Coronary artery (tissue), 2 donors: ENCODE measurements around the gene NEK9.
A peak's percentile ranks its signal among the peaks of the same experiment; 100 is the strongest.
"Not testable (repeated sequence)": the region's sequence is repeated elsewhere in the genome, so short reads cannot be mapped to it uniquely, and the experiment has no call there.

Experiments
- DNase-seq: peaks from one replicate; pipeline ENCODE4 v3.0.0-alpha.2; 2017; ENCODE audit warnings: low spot score
- H3K27ac ChIP-seq, 2 donors: fragments of 200-600 bp; sonication (generic); one replicate each; pipeline ENCODE4 v1.5.1; 2016 to 2019
- H3K4me3 ChIP-seq: fragments of 200-600 bp; sonication (generic); 2 replicates; pipeline ENCODE4 v1.5.1; 2016; ENCODE audit warnings: mild to moderate bottlenecking, moderate library complexity
- TF ChIP-seq, protein P1 (sequence below): fragments of 200-600 bp; sonication (generic); IDR thresholded peaks from one replicate; pipeline ENCODE4 v1.5.1; 2019; ENCODE audit warnings: antibody characterized with exemption

Gene NEK9

GRCh38 chr14:75156111-75156510, 29.3 kb upstream of the NEK9 start:
- TF ChIP-seq, protein P1, sequence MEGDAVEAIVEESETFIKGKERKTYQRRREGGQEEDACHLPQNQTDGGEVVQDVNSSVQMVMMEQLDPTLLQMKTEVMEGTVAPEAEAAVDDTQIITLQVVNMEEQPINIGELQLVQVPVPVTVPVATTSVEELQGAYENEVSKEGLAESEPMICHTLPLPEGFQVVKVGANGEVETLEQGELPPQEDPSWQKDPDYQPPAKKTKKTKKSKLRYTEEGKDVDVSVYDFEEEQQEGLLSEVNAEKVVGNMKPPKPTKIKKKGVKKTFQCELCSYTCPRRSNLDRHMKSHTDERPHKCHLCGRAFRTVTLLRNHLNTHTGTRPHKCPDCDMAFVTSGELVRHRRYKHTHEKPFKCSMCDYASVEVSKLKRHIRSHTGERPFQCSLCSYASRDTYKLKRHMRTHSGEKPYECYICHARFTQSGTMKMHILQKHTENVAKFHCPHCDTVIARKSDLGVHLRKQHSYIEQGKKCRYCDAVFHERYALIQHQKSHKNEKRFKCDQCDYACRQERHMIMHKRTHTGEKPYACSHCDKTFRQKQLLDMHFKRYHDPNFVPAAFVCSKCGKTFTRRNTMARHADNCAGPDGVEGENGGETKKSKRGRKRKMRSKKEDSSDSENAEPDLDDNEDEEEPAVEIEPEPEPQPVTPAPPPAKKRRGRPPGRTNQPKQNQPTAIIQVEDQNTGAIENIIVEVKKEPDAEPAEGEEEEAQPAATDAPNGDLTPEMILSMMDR, result no peak
- no peak for DNase-seq
- H3K27ac ChIP-seq, result no peak overlapping the region
- H3K4me3 ChIP-seq, result no peak overlapping the region

- Histone ChIP-seq H3K27ac (no peak overlapping the region), H3K4me3 (no peak overlapping the region)
- TF ChIP-seq, protein P1, result no peak
- no peak for DNase-seq
These were observed 28.3 kb upstream of the NEK9 start for GRCh38 chr14:75155169-75155568.

- TF ChIP-seq, protein P1, result no peak
- Histone ChIP-seq H3K4me3 (no peak overlapping the region), H3K27ac (no peak overlapping the region)
- no peak for DNase-seq
These were observed 26.4 kb upstream of the NEK9 start for GRCh38 chr14:75153295-75153694.

DNA sequence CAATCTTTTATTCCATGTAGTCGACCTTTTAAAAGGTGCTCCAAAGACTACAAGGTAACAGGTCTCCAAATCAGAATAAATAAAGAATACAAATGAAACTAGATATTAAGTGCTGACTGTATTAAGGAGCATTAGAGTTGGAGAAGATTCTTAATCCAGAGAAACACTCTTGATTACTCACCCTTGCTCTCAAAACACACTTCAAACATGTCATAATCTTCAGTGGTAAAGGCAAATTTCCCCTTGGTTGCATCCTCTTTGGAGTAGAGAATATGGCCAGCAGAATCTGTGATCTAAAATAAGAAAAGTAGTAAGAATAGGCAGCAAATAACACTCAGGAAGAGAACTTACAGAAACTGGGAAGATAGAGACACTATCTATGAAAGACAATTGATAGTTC, 25.0 kb upstream of the NEK9 start:
- TF ChIP-seq, protein P1, result no peak
- no peak for DNase-seq
- H3K27ac ChIP-seq, result peak overlapping the region in 1 of 2 donors; percentile 95
- no peak overlapping the region for H3K4me3 ChIP-seq

DNA sequence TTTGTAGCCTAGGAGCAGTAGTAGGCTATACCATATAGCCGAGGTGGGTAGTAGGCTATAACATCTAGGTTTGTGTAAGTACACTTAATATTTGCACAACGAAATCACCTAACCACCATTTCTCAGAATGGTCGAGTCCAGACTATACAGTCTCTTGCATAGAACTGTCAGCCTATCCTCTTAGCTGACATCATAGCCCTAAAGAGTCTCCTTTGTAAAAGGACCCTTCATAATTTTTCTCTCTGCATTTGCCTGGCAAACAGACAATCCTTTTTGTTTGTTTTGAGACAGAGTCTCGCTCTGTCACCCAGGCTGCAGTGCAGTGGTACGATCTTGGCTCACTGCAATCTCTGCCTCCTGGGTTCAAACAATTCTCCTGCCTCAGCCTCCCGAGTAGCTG, 23.8 kb upstream of the NEK9 start:
- H3K4me3 ChIP-seq, DNase-seq: not testable (repeated sequence)
- H3K27ac ChIP-seq, result peak overlapping the region in 1 of 2 donors; percentile 95

GRCh38 chr14:75150150-75150549, 23.3 kb upstream of the NEK9 start:
- no peak overlapping the region for H3K4me3 ChIP-seq
- peak overlapping the region in 1 of 2 donors; percentile 95 for H3K27ac ChIP-seq
- TF ChIP-seq, protein P1, result no peak
- DNase-seq, result no peak

DNA sequence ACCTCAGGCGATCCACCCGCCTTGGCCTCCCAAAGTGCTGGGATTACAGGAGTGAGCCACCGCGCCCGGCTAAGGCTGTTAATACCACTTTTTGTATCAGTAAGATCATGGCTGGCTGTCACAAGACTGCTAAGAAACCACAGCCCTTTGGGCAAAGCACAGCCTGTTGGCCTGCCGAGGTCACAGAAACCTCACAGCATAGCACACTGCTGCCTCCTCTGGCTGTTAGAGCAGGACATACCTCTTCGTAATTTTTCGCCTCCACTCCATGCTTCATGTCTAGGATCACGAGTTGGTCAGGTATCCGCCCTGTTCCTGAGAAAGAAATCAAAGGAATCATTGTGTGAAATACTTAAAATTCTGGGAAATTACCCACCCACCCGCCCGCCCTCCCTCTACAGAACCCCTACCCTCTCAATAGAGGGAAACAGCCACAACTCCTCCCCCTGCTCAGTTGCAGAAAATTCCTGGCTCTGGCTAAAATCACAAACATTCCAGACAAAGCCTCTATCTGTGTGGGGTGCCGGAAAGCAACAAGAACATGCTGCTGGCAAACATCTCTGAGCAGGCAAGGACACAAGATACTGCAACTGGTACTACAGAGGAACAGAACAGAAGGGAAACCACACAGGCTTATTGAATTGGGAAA, 20.7 kb upstream of the NEK9 start:
- peak overlapping the region; percentile 47 for H3K4me3 ChIP-seq
- peak overlapping the region; percentile 86 to 95 for H3K27ac ChIP-seq
- TF ChIP-seq, protein P1, result no peak
- peak; percentile 88 for DNase-seq
